ENCODE measurements around the gene INO80D.
"Not testable (repeated sequence)": the region's sequence is repeated elsewhere in the genome, so short reads cannot be mapped to it uniquely, and the experiment has no call there.

GRCh38 chr2:206033452-206033851 is 52.5 kb downstream of the INO80D start:
- TF ChIP-seq EZH2phosphoT487 (IDR thresholded peaks at IDR 0.05; ENCODE audit: unreplicated experiment); CTCF (conservative IDR thresholded peaks at IDR 0.05; ENCODE audit: low read depth in 2 of 2); REST (IDR thresholded peaks at IDR 0.05; ENCODE audit: unreplicated experiment); POLR2AphosphoS5 (IDR thresholded peaks at IDR 0.05; ENCODE audit: low read depth); EZH2 (IDR thresholded peaks at IDR 0.05; ENCODE audit: low read depth, unreplicated experiment); ZNF462 (CRISPR knock-in tag; IDR thresholded peaks at IDR 0.05); JUNB (IDR thresholded peaks at IDR 0.05; ENCODE audit: unreplicated experiment); ZNF114 (CRISPR knock-in tag; IDR thresholded peaks at IDR 0.05); CREB1 (CRISPR knock-in tag; IDR thresholded peaks at IDR 0.05; ENCODE audit: low read depth); NANOG (IDR thresholded peaks at IDR 0.05; ENCODE audit: borderline replicate concordance): not testable (repeated sequence)

Measured in GM23338 (cell line).